ENCODE results near the gene GPX3.

GPX3 gene

GRCh38 chr5:151055336-151055735 lies 34.9 kb downstream of the GPX3 start:
- no peak for DNase-seq (ENCODE audit: extremely low read depth in 1 of 2, low read depth in 1 of 2)

- DNase-seq (ENCODE audit: extremely low read depth in 1 of 2, low read depth in 1 of 2) = no peak
These were observed 36.3 kb downstream of the GPX3 start for GRCh38 chr5:151056379-151057325.

GRCh38 chr5:151058301-151058700 lies 37.9 kb downstream of the GPX3 start:
- DNase-seq (ENCODE audit: extremely low read depth in 1 of 2, low read depth in 1 of 2) = no peak

- no peak for DNase-seq (ENCODE audit: extremely low read depth in 1 of 2, low read depth in 1 of 2)
These were observed 38.6 kb downstream of the GPX3 start for GRCh38 chr5:151058891-151059489.

- no peak for DNase-seq (ENCODE audit: extremely low read depth in 1 of 2, low read depth in 1 of 2)
These were observed 40.4 kb downstream of the GPX3 start for GRCh38 chr5:151060742-151061141.

- no peak for DNase-seq (ENCODE audit: extremely low read depth in 1 of 2, low read depth in 1 of 2)
These were observed 42.2 kb downstream of the GPX3 start for GRCh38 chr5:151062405-151063141.

- DNase-seq (ENCODE audit: extremely low read depth in 1 of 2, low read depth in 1 of 2) = no peak
These were observed 43.0 kb downstream of the GPX3 start for GRCh38 chr5:151063142-151063989.

- no peak for DNase-seq (ENCODE audit: extremely low read depth in 1 of 2, low read depth in 1 of 2)
These were observed 44.6 kb downstream of the GPX3 start for GRCh38 chr5:151064916-151065499.

GRCh38 chr5:151065609-151066008 lies 45.2 kb downstream of the GPX3 start:
- DNase-seq (ENCODE audit: extremely low read depth in 1 of 2, low read depth in 1 of 2) = no peak

GRCh38 chr5:151066920-151067319 lies 46.5 kb downstream of the GPX3 start:
- no peak for DNase-seq (ENCODE audit: extremely low read depth in 1 of 2, low read depth in 1 of 2)

- no peak for DNase-seq (ENCODE audit: extremely low read depth in 1 of 2, low read depth in 1 of 2)
These were observed 47.4 kb downstream of the GPX3 start for GRCh38 chr5:151067632-151068432.

GRCh38 chr5:151068433-151069197 lies 48.2 kb downstream of the GPX3 start:
- DNase-seq (ENCODE audit: extremely low read depth in 1 of 2, low read depth in 1 of 2) = no peak

GRCh38 chr5:151070449-151070848 lies 50.1 kb downstream of the GPX3 start:
- DNase-seq (ENCODE audit: extremely low read depth in 1 of 2, low read depth in 1 of 2) = no peak

- DNase-seq (ENCODE audit: extremely low read depth in 1 of 2, low read depth in 1 of 2) = no peak
These were observed 50.6 kb downstream of the GPX3 start for GRCh38 chr5:151071021-151071420.

GRCh38 chr5:151071848-151072629 lies 51.6 kb downstream of the GPX3 start:
- DNase-seq (ENCODE audit: extremely low read depth in 1 of 2, low read depth in 1 of 2) = no peak

- no peak for DNase-seq (ENCODE audit: extremely low read depth in 1 of 2, low read depth in 1 of 2)
These were observed 52.2 kb downstream of the GPX3 start for GRCh38 chr5:151072630-151073025.

GRCh38 chr5:151073280-151073679 lies 52.9 kb downstream of the GPX3 start:
- DNase-seq (ENCODE audit: extremely low read depth in 1 of 2, low read depth in 1 of 2) = no peak

GRCh38 chr5:151074557-151074956 lies 54.2 kb downstream of the GPX3 start:
- DNase-seq (ENCODE audit: extremely low read depth in 1 of 2, low read depth in 1 of 2) = no peak

All from activated CD8-positive, alpha-beta memory T cell treated with anti-CD3 and anti-CD28 coated beads for 1 hour (primary cell).